Spinal cord (tissue), 10 donors: Measurements from ENCODE around the gene ZNF48. TPM values are rescaled to one million over a fixed set of nuclear protein-coding genes. Genes with fewer than 3 reads are reported as not detected.
A peak's percentile ranks its signal among the peaks of the same experiment; 100 is the strongest.
"Not testable (repeated sequence)": the region's sequence is repeated elsewhere in the genome, so short reads cannot be mapped to it uniquely, and the experiment has no call there.

ENCODE experiments used
- DNase-seq, 6 donors: peaks; one replicate each; pipeline versions ENCODE4 v3.0.0 to v3.0.0-alpha.2; 2013 to 2015; ENCODE audit warnings: low spot score in 6 of 6, low read depth in 4 of 6
- H3K27ac ChIP-seq: one replicate; pipeline ENCODE4 v1.5.1; 2013; ENCODE audit warnings: low read depth, low read length, control low read depth
- H3K27me3 ChIP-seq: one replicate; pipeline ENCODE4 v1.6.1; 2013; ENCODE audit warnings: low read length; ENCODE audit not compliant: control insufficient read depth, insufficient read depth
- H3K36me3 ChIP-seq: one replicate; pipeline ENCODE4 v1.6.1; 2013; ENCODE audit warnings: low read length; ENCODE audit not compliant: control insufficient read depth, insufficient read depth
- H3K4me1 ChIP-seq: one replicate; pipeline ENCODE4 v1.6.1; 2013; ENCODE audit warnings: low read length; ENCODE audit not compliant: control insufficient read depth, insufficient read depth
- H3K4me3 ChIP-seq: one replicate; pipeline ENCODE4 v1.5.1; 2013; ENCODE audit warnings: low read depth, low read length, control low read depth
- H3K9me3 ChIP-seq: one replicate; pipeline ENCODE4 v1.6.1; 2013; ENCODE audit warnings: low read length; ENCODE audit not compliant: control insufficient read depth, insufficient read depth
- WGBS: methylation state at CpG from one replicate; pipeline ENCODE4 v1.1.5; 2013; ENCODE audit warnings: missing lambda C conversion rate; ENCODE audit not compliant: insufficient coverage; 5-methylcytosine and 5-hydroxymethylcytosine counted together
- polyA plus RNA-seq, 2 donors: library from polyadenylated mRNA; unstranded; fragments of 120-200 nt; gene quantifications; one replicate each; pipeline ENCODE4 v1.2.1, GENCODE V29; 2013; ENCODE audit not compliant: insufficient read length in 2 of 2
- total RNA-seq, 2 donors: library from RNA; depleted of rRNA in 1 of 2; stranded (reverse); fragments of 120-200 nt in 1 of 2; fragments of >200 nt in 1 of 2; gene quantifications; one replicate each; pipeline versions ENCODE4 v1.2.3 to v1.2.4, GENCODE V29; 2013 to 2014
- donor health status: healthy.

ZNF48 gene
- total and polyA plus RNA-seq, 4 donors, result 9.5 to 19.2 (median 15.3) TPM

- no peak for DNase-seq
- no peak overlapping the region for H3K4me3 ChIP-seq
- no peak overlapping the region for H3K27ac ChIP-seq
- WGBS, result 51% methylated on average over 2 of the region's 2 CpGs
- H3K36me3 ChIP-seq, result peaks cover 5% of the 10 kb centered on the region
- no peaks in the 10 kb centered on the region for H3K9me3 ChIP-seq
- H3K4me1 ChIP-seq, result peaks cover 13% of the 10 kb centered on the region
- no peaks in the 10 kb centered on the region for H3K27me3 ChIP-seq
Observed at GRCh38 chr16:30383521-30383920, 11.7 kb upstream of the ZNF48 start.

DNA sequence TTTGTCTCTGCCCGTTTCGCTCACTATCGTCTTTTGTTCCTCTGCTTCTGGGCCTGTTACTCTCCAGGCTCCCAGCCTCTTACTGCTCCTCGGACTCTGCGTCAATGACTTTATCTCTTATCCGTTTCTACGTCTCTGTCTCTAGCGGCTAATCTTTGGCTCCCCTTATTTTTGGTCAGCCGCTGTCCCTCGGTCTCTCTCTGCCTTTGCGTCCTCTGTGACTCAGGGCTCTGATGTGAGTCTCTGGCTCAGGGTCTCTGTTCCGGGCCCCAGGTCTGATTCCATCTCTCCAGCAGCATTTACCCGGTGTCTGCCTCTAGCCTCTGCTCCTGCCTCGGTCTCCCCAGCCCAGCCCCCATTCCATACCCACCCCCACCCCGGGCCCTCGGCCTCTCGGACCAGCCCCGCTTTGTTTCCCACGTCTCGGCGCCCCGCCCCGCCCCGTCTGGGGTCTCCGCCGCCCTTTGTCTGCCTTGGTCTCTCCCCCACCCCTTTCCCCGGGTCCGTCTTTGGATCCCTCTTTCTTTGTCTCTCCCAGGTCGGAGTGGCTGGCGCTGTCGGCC, 547 bp upstream of the ZNF48 start:
- DNase-seq, result peak in 2 of 6 donors; percentile 76 to 77
- Histone ChIP-seq H3K4me1 (peaks cover 37% of the 10 kb centered on the region), H3K4me3 (peak overlapping the region; percentile 80), H3K27ac (peak overlapping the region; percentile 96), H3K27me3 (no peaks in the 10 kb centered on the region), H3K9me3 (no peaks in the 10 kb centered on the region), H3K36me3 (peaks cover 21% of the 10 kb centered on the region)
- WGBS, result under 1% methylated on average over 29 of the region's 31 CpGs

GRCh38 chr16:30395992-30396585, 869 bp downstream of the ZNF48 start:
- 12% methylated on average over 10 of the region's 13 CpGs for WGBS
- peak overlapping the region; percentile 75 for H3K4me3 ChIP-seq
- peaks cover 51% of the 10 kb centered on the region for H3K4me1 ChIP-seq
- H3K27ac ChIP-seq, result peak overlapping the region; percentile 67
- peaks cover 21% of the 10 kb centered on the region for H3K36me3 ChIP-seq
- peak in 1 of 6 donors; percentile 70 for DNase-seq
- no peaks in the 10 kb centered on the region for H3K27me3 ChIP-seq
- no peaks in the 10 kb centered on the region for H3K9me3 ChIP-seq

DNA sequence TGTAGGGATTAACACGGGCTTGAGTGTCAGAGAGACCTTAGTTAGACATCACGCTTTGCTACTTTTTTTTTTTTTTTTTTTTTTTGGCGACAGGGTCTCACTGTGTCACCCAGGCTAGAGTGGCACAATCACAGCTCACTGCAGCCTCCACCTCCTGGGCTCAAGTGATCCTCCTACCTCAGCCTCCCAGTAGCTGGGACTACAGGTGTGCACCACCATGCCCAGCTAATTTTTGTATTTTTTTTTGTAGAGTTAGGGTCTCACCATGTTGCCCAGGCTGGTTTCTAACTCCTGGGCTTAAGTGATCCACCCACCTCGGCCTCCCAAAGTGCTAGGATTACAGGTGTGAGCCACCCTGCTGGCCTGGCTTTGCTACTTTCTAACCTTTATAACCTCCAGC, 1.4 kb downstream of the ZNF48 start:
- not testable (repeated sequence) for H3K27me3 ChIP-seq, H3K27ac ChIP-seq, H3K4me3 ChIP-seq, DNase-seq, H3K9me3 ChIP-seq
- H3K36me3 ChIP-seq, result peaks cover 21% of the 10 kb centered on the region
- WGBS, result no CpG with 5 or more reads among the region's 4 CpGs
- peaks cover 53% of the 10 kb centered on the region for H3K4me1 ChIP-seq

GRCh38 chr16:30397056-30397455, 1.8 kb downstream of the ZNF48 start:
- Histone ChIP-seq H3K27ac (no peak overlapping the region), H3K4me3 (no peak overlapping the region), H3K36me3 (peaks cover 21% of the 10 kb centered on the region), H3K9me3 (no peaks in the 10 kb centered on the region), H3K27me3 (no peaks in the 10 kb centered on the region), H3K4me1 (peaks cover 53% of the 10 kb centered on the region)
- 91% methylated on average over 1 of the region's 4 CpGs for WGBS
- DNase-seq, result no peak

GRCh38 chr16:30397776-30398660, 2.8 kb downstream of the ZNF48 start:
- Histone ChIP-seq H3K36me3 (peaks cover 21% of the 10 kb centered on the region), H3K27ac (no peak overlapping the region), H3K27me3 (no peaks in the 10 kb centered on the region), H3K4me1 (peaks cover 53% of the 10 kb centered on the region), H3K4me3 (no peak overlapping the region), H3K9me3 (no peaks in the 10 kb centered on the region)
- no peak for DNase-seq
- 92% methylated on average over 35 of the region's 42 CpGs for WGBS

- peaks cover 49% of the 10 kb centered on the region for H3K4me1 ChIP-seq
- H3K27me3 ChIP-seq, result no peaks in the 10 kb centered on the region
- H3K4me3 ChIP-seq, result no peak overlapping the region
- no peak for DNase-seq
- peaks cover 21% of the 10 kb centered on the region for H3K36me3 ChIP-seq
- H3K9me3 ChIP-seq, result no peaks in the 10 kb centered on the region
- H3K27ac ChIP-seq, result peak overlapping the region; percentile 99
- WGBS, result 79% methylated on average over 20 of the region's 23 CpGs
Observed at GRCh38 chr16:30398661-30399434, 3.6 kb downstream of the ZNF48 start.

- H3K36me3 ChIP-seq, result peaks cover 21% of the 10 kb centered on the region
- WGBS, result 12% methylated on average over 12 of the region's 12 CpGs
- H3K27me3 ChIP-seq, result no peaks in the 10 kb centered on the region
- H3K4me3 ChIP-seq, result peak overlapping the region; percentile 76
- H3K4me1 ChIP-seq, result peaks cover 41% of the 10 kb centered on the region
- H3K9me3 ChIP-seq, result no peaks in the 10 kb centered on the region
- peak overlapping the region; percentile 99 for H3K27ac ChIP-seq
- DNase-seq, result no peak
Observed at GRCh38 chr16:30399435-30400186, 4.4 kb downstream of the ZNF48 start.
